ENCODE results near the gene HNRNPC. TPM values are rescaled to one million over a fixed set of nuclear protein-coding genes. Genes with fewer than 3 reads are reported as not detected.

Gene HNRNPC
- polyA plus RNA-seq, 4 donors: 632 to 1,044 (median 906) TPM

Other genes with a start within 250 kb of the HNRNPC start
- 100 to 1,000 TPM in 3 of 4 donors, 10 to 100 TPM in 1; 85.9 to 169 (median 163) TPM for gene NDRG2, start 244.4 kb downstream of the HNRNPC start, polyA plus RNA-seq (ENCODE audit: insufficient read length in 4 of 4)
- 1 to 10 TPM in 3 of 4 donors, under 1 TPM in 1; 0.08 to 4.4 (median 2.7) TPM for gene TPPP2, start 239.2 kb downstream of the HNRNPC start, polyA plus RNA-seq (ENCODE audit: insufficient read length in 4 of 4)
- gene RNASE13, start 234.6 kb downstream of the HNRNPC start, polyA plus RNA-seq (ENCODE audit: insufficient read length in 4 of 4): under 1 TPM in 3 of 4 donors, not detected in 1; 0.44 to 0.95 (median 0.52) TPM
- gene RNASE7, start 227.1 kb downstream of the HNRNPC start, polyA plus RNA-seq (ENCODE audit: insufficient read length in 4 of 4): under 1 TPM in 3 of 4 donors, not detected in 1; 0.54 to 0.63 (median 0.55) TPM
- not detected for gene RNASE8, start 211.6 kb downstream of the HNRNPC start, polyA plus RNA-seq (ENCODE audit: insufficient read length in 4 of 4)
- gene ARHGEF40, start 199.1 kb downstream of the HNRNPC start, polyA plus RNA-seq (ENCODE audit: insufficient read length in 4 of 4): 10 to 100 TPM; 65.7 to 87.7 (median 73.2) TPM
- gene ZNF219, start 170.8 kb downstream of the HNRNPC start, polyA plus RNA-seq (ENCODE audit: insufficient read length in 4 of 4): 10 to 100 TPM; 15.8 to 38.4 (median 22.6) TPM
- gene TMEM253, start 168.4 kb downstream of the HNRNPC start, polyA plus RNA-seq (ENCODE audit: insufficient read length in 4 of 4): 1 to 10 TPM in 2 of 4 donors, under 1 TPM in 2; 0.27 to 1.6 (median 1.2) TPM
- gene OR5AU1, start 113.4 kb downstream of the HNRNPC start, polyA plus RNA-seq (ENCODE audit: insufficient read length in 4 of 4): under 1 TPM in 2 of 4 donors, not detected in 2; 0.03 to 0.06 TPM
- under 1 TPM; 0.40 to 0.56 (median 0.52) TPM for gene RPGRIP1, start 10.6 kb upstream of the HNRNPC start, polyA plus RNA-seq (ENCODE audit: insufficient read length in 4 of 4)
- 100 to 1,000 TPM; 111 to 158 (median 144) TPM for gene SUPT16H, start 114.6 kb upstream of the HNRNPC start, polyA plus RNA-seq (ENCODE audit: insufficient read length in 4 of 4)
- 10 to 100 TPM; 62.1 to 78.4 (median 73.6) TPM for gene CHD8, start 186.7 kb upstream of the HNRNPC start, polyA plus RNA-seq (ENCODE audit: insufficient read length in 4 of 4)
- gene RAB2B, start 207.5 kb upstream of the HNRNPC start, polyA plus RNA-seq (ENCODE audit: insufficient read length in 4 of 4): 10 to 100 TPM; 37.7 to 44.4 (median 39.2) TPM
- gene TOX4, start 207.8 kb upstream of the HNRNPC start, polyA plus RNA-seq (ENCODE audit: insufficient read length in 4 of 4): 10 to 100 TPM; 50.0 to 62.7 (median 59.5) TPM
- 100 to 1,000 TPM in 1 of 4 donors, 10 to 100 TPM in 3; 61.3 to 107 (median 84.3) TPM for gene METTL3, start 241.9 kb upstream of the HNRNPC start, polyA plus RNA-seq (ENCODE audit: insufficient read length in 4 of 4)

Measured in left renal pelvis (tissue), 4 donors.